ENCODE results near the gene DCAF5.

GRCh38 chr14:69152181-69152901 lies 578 bp downstream of the DCAF5 start:
- TF ChIP-seq CTCF (conservative IDR thresholded peaks at IDR 0.05; ENCODE audit: low read length) = no peak
- no peak for TF ChIP-seq EZH2phosphoT487 (IDR thresholded peaks at IDR 0.05; ENCODE audit: borderline replicate concordance)
